ENCODE results near the gene EIF4E3.

GRCh38 chr3:71714595-71714994, 10.6 kb downstream of the EIF4E3 start:
- TF ChIP-seq POLR2A (IDR thresholded peaks at IDR 0.05; ENCODE audit: low read length): no peak
- TF ChIP-seq GATA1 (IDR thresholded peaks at IDR 0.05; ENCODE audit: low read depth, low read length): no peak

All from erythroblast (primary cell).